SHP77 treated with DMSO at 0.1 percent for 48 hours (cell line): ENCODE data around the gene POR.
"Not testable (repeated sequence)": the region's sequence is repeated elsewhere in the genome, so short reads cannot be mapped to it uniquely, and the experiment has no call there.

ENCODE experiments used
- DNase-seq: peaks from one replicate; lab custom pipeline; 2025; lab: John Stamatoyannopoulos, UW

POR gene

DNA sequence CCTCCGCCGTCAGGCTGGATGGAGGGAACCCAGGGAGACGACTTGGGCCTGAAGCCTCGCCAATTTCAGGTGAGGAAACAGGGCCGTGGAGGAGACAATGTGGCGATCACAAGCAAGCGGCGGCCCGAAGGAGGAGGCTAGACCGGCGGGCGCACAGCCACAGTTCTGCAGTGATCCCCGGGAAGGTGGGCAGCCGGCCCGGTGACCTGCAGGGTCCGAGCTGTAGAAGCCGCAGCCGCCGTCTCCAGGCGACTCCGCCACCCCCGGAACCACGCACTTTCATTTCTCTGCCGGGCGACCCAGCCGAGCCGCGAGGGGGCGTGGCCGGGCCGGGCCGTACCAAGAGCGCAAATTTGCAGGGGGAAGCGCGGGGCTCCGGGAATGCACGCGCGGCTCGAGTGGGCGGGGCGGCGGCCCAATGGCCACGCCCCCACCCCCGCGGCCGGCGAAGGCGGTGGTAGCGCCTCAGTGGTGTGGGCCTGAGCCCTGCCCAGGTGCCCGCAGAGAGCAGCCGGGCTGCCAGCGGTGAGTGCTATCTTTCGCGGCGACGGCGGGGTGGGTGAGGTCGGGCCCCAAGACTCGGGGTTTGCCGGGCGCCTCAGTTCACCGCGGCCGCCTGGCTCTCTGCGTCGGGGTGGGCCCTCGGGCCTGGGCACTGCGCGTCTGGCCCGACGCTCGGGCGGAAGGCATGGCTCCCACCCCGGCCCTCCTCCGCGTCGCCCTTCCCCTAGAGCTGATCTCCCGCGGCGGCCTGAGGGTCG lies at the start of gene POR:
Gene POR (plus strand): TSS at position 501 of the 761 bp plus-strand sequence. CDS start 38,847 bp downstream, outside the sequence.
- peak; percentile 69 for DNase-seq

DNA sequence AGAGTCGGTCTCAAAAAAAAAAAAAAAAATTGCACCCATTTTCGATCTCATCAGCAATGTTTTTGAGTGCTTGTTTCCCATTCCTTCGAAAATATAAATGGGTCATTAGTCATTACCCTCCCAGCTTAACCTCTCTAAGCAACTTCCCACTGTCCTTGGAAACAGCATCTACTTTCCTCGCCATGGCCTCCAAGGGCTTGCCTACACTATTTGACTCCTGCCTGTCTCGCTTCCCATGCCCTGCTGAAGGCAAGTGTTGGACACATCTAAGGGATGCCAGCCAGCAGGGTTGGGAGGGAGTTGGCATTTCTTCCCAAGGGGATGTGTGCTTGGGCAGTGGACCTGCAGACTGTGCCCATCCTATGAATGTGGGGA lies 48.9 kb upstream of the POR start:
- DNase-seq, result no peak

- DNase-seq, result peak; percentile 53
Measured at GRCh38 chr7:75866489-75867389, 48.2 kb upstream of the POR start.

- peak; percentile 41 for DNase-seq
Measured at GRCh38 chr7:75867390-75867717, 47.6 kb upstream of the POR start.

DNA sequence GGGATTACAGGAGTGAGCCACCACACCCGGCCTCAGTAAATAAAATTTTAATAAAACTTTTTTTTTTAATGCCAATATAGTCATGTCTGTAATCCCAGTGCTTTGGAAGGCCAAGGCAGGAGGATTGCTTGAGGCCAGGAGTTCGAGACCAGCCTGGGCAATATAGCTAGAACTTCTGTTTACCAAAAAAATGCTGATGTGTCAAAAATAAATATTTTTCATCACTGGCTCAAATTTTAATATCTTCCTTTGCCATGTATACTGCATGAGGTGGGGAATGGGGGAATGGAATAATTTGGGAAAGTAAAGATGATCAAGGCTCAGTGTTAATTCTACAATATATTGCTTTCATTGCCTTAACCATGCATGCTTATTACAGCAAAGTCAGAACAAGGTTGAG lies 46.8 kb upstream of the POR start:
- DNase-seq, result no peak

- DNase-seq, result no peak
Measured at GRCh38 chr7:75869776-75870379, 45.1 kb upstream of the POR start.

DNA sequence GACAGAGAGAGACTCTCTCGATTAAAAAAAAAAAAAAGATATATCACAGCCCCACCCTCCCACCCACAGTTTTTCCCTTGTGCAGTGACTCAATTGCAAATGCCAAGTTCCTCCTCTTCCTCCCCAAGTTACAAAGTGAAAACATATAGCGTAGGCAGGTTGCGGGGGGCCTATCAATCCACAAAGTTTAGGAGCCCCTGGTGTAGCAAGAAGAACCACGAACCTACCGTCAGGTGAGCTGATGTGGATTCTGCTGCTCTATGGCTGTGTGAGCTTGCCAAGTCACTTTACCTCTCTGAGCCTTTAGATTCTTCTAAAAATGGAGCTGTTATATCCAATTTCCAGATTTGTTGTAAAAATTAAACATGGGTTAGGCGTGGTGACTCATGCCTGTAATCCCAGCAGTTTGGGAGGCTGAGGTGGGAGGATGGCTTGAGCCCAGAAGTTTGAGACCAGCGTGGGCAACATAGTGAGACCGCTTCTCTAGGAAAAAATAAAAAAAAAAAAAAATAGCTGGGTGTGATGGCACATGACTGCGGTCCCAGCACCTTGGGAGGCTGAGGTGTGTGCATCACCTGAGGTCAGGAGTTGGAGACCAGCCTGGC lies 44.3 kb upstream of the POR start:
- DNase-seq, result no peak

DNA sequence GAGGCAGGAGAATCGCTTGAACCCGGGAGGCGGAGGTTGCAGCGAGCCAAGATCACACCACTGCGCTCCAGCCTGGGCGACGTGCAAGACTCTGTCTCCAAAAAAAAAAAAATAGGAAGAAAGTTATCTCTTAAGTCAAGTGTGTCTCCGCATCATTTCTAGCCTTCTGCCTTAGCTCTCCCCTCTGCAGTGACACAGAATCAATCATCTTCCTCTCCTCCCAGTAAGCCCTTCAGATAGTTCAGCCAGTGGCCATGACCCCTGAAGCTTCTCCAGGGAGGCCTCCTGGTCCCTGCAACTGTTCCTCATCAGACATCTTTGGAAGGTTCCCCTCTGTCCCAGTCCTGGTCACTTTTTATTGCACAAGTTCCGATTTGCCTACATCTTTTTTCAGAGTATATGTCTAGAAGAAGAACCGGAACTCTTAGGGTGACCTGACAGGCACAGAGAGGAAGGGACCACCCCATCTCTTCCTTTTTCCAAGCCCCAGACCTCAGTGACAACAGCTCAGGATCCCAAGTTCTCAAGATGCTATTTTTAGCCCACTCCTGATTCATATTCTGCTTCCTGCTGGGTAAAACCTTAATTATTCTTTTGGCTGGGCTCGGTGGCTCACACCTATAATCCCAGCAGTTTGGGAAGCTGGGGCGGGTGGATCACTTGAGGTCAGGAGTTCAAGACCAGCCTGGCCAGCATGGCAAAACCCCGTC lies 42.7 kb upstream of the POR start:
- DNase-seq, result no peak

DNA sequence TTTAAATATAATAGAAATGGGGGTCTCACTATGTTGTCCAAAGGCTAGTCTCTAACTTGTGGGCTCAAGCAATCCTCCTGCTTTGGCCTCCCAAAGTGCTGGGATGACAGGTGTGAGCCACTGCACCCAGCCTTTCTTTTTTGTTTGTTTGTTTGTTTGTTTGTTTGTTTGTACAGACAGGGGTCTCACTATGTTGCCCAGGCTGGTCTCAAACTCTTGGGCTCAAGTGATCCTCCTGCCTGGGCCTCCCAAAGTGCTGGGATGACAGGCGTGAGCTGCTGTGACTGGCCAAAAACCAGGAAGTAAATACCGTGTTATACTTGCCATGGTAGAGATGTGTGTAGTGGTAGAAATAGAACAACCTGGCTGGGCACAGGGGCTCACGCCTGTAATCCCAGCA lies 40.8 kb upstream of the POR start:
- not testable (repeated sequence) for DNase-seq

- no peak for DNase-seq
Measured at GRCh38 chr7:75875113-75876080, 39.6 kb upstream of the POR start.

- no peak for DNase-seq
Measured at GRCh38 chr7:75876126-75876881, 38.7 kb upstream of the POR start.

DNA sequence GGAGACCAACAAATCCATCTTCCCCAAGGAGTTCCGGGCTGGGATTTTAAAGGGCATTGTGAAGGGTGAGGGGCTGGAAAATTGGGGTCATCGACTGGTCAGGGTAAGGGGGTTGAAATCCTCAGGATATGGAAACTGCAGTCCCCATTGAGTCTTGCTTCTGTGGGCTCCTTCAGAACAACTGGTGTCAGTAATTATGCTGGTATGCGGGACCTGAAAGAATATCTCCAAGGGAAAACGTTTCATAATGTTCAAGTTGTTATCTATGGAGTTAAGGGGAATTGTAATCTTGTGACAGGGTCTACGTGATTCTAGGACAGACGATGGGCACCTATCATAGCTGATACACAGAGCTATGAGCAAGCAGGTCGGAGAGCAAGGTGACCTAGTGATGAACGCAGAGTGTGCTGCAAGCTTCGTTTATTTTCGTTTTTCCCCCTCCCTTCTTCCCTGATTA lies 36.6 kb upstream of the POR start:
- DNase-seq, result no peak

DNA sequence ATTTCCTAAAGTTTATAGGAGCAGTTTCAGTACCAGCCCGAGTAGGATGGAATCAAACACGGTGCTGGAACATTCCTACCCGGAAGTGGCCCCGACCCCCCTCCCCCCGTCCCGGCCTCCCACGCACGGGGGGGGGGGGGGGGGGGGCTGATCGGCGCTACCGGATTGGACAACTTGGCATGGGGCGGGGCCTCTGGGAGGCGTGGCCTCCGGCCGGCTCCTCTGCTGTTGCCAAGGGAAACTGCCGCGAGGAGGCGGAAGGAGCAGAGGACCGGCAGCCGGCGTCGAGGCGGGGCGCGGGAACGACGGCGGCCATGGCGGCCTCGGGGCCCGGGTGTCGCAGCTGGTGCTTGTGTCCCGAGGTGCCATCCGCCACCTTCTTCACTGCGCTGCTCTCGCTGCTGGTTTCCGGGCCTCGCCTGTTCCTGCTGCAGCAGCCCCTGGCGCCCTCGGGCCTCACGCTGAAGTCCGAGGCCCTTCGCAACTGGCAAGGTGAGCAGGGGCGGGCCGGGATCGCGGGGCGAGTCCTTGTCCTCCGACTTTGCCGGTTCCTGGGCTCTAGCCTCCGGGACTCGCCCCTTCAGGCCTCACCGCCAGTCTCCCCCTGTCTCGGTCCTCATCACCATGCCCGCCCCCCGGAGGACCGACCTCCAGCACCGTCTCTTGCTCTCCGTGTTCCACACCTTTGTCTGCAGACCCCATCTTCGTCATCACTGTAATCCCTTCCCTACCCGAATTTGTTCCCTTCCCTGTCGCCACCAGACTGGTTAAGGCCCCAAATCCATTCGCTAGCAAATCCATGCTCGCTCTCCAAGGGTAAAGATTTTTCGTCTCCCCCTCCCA lies 36.0 kb upstream of the POR start, which contains the start of gene RHBDD2:
Gene RHBDD2 (plus strand): TSS at position 266 of the 843 bp plus-strand sequence. CDS start 49 bp downstream, at position 315.
- DNase-seq, result peak; percentile 73

- DNase-seq, result no peak
Measured at GRCh38 chr7:75879771-75880184, 35.2 kb upstream of the POR start.

- DNase-seq, result no peak
Measured at GRCh38 chr7:75880242-75880641, 34.7 kb upstream of the POR start.

- DNase-seq, result no peak
Measured at GRCh38 chr7:75881436-75882095, 33.4 kb upstream of the POR start.

GRCh38 chr7:75883265-75883824 lies 31.6 kb upstream of the POR start:
- DNase-seq, result not testable (repeated sequence)

GRCh38 chr7:75884476-75884875 lies 30.5 kb upstream of the POR start:
- DNase-seq, result no peak
